Right atrium auricular region (tissue), 2 donors: ENCODE measurements around the gene MACROH2A1. TPM values are rescaled to one million over a fixed set of nuclear protein-coding genes. Genes with fewer than 3 reads are reported as not detected.

Experiments
- DNase-seq: peaks from one replicate; pipeline ENCODE4 v3.0.0-alpha.2; 2019; ENCODE audit warnings: low spot score
- H3K27ac ChIP-seq, 2 donors: fragments of 200-600 bp; sonication (generic); 1 replicate in 1 of 2; 2 replicates in 1 of 2; pipeline ENCODE4 v1.5.1; 2016 to 2019
- H3K27me3 ChIP-seq, 2 donors: fragments of 200-600 bp; sonication (generic); one replicate each; pipeline versions ENCODE4 v1.5.1 to v1.6.0; 2017 to 2019
- H3K36me3 ChIP-seq: fragments of 200-600 bp; sonication (generic); one replicate; pipeline ENCODE4 v1.5.1; 2016
- H3K4me1 ChIP-seq, 2 donors: fragments of 200-600 bp; sonication (generic); one replicate each; pipeline versions ENCODE4 v1.5.1 to v1.6.0; 2017 to 2019
- H3K4me3 ChIP-seq, 2 donors: fragments of 200-600 bp; sonication (generic); 1 replicate in 1 of 2; 2 replicates in 1 of 2; pipeline ENCODE4 v1.5.1; 2017 to 2019; ENCODE audit warnings: mild to moderate bottlenecking in 1 of 2, moderate library complexity in 1 of 2
- H3K9me3 ChIP-seq, 2 donors: fragments of 200-600 bp; sonication (generic); one replicate each; pipeline ENCODE4 v1.5.1; 2019
- CTCF ChIP-seq, 2 donors: fragments of 200-600 bp; sonication (generic); IDR thresholded peaks; one replicate each; pipeline ENCODE4 v1.5.1; 2019; ENCODE audit warnings: antibody characterized with exemption in 2 of 2
- total RNA-seq, 2 donors: library from RNA; depleted of rRNA; stranded (reverse); fragments of >200 nt; gene quantifications; one replicate each; pipeline ENCODE4 v1.1.0, GENCODE V29; 2016

Gene MACROH2A1
- total RNA-seq, 2 donors from 2014 or later, result 149 to 179 TPM

DNA sequence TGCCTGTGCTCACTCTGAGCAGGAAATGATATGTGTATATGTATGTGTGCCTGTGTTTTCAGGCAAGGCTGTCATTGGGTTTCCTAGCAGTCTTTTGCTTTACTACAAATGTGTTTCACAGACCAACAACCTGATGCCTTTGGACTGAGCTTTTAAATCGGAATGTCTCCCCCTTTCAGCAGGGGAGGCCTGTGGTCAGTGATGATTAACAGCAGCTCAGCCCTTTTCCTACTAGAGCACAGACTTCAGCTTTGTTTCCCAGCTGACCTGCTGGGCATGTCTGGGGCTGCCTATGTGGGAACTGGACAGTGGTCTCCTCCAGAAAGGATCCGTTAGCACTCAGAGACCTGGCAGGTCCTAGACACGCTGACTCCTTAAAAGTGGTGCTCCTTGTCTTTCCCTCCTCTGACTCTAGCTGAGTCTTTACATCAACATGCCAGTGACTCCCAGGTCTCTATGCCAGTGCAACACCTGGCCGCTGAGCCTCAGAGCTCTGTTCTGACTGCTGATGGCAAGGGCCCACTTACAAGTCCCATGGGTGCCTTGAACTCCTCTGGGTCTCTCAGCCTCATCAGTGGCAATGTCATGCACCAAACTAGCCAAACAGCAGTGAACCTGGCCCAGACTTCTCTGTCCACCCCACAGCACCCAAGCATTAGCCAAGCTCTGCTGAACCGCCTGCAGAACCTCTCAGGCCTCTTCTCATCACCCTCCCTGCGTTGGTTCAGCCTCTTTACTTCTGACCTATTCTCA is 7.7 kb downstream of the MACROH2A1 start:
- Histone ChIP-seq H3K4me1 (peaks cover 5 to 98% of the 10 kb centered on the region in 2 donors), H3K27me3 (no peaks in the 10 kb centered on the region), H3K27ac (peak overlapping the region; percentile 61 to 73), H3K4me3 (no peak overlapping the region), H3K9me3 (no peaks in the 10 kb centered on the region), H3K36me3 (peaks cover 21% of the 10 kb centered on the region)
- no peak for DNase-seq
- no peak for TF ChIP-seq CTCF (IDR thresholded peaks at IDR 0.05)

DNA sequence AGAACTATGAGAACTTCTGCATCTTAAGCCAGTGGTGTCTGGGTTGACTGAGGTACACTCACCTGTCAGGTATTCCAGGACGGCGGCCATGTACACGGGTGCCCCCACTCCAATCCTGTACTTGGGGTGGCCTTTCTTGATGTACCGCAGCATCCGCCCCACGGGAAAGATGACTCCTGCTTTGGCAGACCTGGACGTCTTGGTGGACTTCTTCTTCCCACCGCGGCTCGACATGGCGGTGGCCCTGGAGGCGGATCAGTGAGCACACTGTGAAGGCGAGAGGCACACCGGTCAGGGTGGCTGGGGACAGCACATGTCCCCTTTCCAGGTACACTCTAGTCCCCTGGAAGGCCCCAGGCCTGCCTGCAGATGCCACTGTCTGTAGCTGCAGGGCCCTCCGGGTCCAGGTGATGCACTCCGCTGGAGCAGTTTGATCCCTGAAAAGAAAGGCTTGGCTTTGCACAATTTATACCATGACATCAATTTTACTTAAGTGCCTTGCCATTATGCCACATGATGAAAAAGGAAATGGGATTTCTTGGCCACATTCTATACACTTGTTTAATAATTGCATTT is 10.1 kb downstream of the MACROH2A1 start:
- H3K9me3 ChIP-seq, result no peaks in the 10 kb centered on the region
- H3K36me3 ChIP-seq, result peaks cover 27% of the 10 kb centered on the region
- DNase-seq, result no peak
- H3K27me3 ChIP-seq, result no peaks in the 10 kb centered on the region
- no peak overlapping the region for H3K4me3 ChIP-seq
- H3K27ac ChIP-seq, result no peak overlapping the region
- peaks cover 8 to 98% of the 10 kb centered on the region in 2 donors for H3K4me1 ChIP-seq
- TF ChIP-seq CTCF (IDR thresholded peaks at IDR 0.05), result no peak

DNA sequence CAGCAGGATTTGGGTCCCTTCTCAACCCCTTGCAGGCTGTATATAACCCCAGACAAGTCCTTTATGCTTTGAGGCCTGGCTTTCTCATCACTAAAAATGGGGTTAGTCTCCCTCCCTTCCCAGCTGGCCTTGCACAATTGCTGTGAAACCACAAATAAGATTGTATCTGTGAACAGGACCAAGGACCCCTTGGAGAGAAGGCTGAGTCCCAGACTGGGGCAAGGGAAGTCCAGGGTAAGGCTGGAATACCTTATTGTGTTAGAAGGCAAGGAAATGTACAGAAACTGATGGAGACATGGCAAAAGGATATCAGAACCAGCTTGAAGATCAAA is 11.4 kb downstream of the MACROH2A1 start:
- Histone ChIP-seq H3K36me3 (peaks cover 34% of the 10 kb centered on the region), H3K4me1 (peaks cover 8 to 98% of the 10 kb centered on the region in 2 donors), H3K9me3 (no peaks in the 10 kb centered on the region), H3K4me3 (no peak overlapping the region), H3K27ac (peak overlapping the region; percentile 44 to 75), H3K27me3 (no peaks in the 10 kb centered on the region)
- no peak for TF ChIP-seq CTCF (IDR thresholded peaks at IDR 0.05)
- no peak for DNase-seq

DNA sequence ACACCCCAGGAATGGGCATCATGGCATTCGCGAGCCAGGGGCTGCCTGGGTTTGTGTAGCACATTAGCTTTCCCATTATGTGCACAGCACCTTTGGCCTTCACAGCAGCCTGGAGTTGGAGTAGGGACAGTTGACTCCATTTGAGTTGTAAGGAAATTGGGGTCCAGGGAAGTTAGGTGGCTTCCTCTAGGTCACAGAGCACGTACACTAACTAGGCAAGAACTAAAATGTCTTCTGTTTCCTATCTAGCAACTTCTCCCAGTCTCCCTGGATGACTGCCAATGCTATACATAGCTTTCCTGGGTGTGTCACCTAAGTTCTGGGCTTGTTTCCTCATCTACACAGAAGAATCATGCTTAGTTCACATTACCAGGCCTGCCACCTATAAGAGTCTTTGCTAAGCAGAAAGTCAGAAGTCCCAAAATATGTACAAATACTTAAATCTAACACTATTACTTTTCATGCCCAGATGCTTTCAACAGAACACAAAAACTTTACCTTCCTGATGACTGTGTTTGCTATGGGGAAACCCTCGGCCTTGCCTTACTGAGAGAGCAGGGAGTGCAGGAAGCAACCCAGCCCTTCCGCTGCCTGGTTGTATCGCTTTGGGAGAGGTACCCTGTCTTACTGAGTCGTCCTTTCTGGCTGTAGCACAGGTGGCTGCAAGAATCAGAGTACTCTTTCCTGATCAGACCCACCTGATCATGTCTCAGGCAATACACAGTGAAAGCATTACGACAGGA is 12.0 kb downstream of the MACROH2A1 start:
- Histone ChIP-seq H3K27me3 (no peaks in the 10 kb centered on the region), H3K36me3 (peaks cover 38% of the 10 kb centered on the region), H3K4me1 (peaks cover 8 to 98% of the 10 kb centered on the region in 2 donors), H3K9me3 (no peaks in the 10 kb centered on the region), H3K27ac (peak overlapping the region; percentile 44 to 75), H3K4me3 (no peak overlapping the region)
- no peak for TF ChIP-seq CTCF (IDR thresholded peaks at IDR 0.05)
- DNase-seq, result no peak

GRCh38 chr5:135386096-135386495 is 12.9 kb downstream of the MACROH2A1 start:
- no peak for DNase-seq
- peaks cover 8 to 90% of the 10 kb centered on the region in 2 donors for H3K4me1 ChIP-seq
- TF ChIP-seq CTCF (IDR thresholded peaks at IDR 0.05), result no peak
- H3K27ac ChIP-seq, result peak overlapping the region; percentile 44 to 75
- peaks cover 38% of the 10 kb centered on the region for H3K36me3 ChIP-seq
- no peak overlapping the region for H3K4me3 ChIP-seq
- no peaks in the 10 kb centered on the region for H3K9me3 ChIP-seq
- no peaks in the 10 kb centered on the region for H3K27me3 ChIP-seq
